ENCODE results near the gene HOXB5.

HOXB5 gene

DNA sequence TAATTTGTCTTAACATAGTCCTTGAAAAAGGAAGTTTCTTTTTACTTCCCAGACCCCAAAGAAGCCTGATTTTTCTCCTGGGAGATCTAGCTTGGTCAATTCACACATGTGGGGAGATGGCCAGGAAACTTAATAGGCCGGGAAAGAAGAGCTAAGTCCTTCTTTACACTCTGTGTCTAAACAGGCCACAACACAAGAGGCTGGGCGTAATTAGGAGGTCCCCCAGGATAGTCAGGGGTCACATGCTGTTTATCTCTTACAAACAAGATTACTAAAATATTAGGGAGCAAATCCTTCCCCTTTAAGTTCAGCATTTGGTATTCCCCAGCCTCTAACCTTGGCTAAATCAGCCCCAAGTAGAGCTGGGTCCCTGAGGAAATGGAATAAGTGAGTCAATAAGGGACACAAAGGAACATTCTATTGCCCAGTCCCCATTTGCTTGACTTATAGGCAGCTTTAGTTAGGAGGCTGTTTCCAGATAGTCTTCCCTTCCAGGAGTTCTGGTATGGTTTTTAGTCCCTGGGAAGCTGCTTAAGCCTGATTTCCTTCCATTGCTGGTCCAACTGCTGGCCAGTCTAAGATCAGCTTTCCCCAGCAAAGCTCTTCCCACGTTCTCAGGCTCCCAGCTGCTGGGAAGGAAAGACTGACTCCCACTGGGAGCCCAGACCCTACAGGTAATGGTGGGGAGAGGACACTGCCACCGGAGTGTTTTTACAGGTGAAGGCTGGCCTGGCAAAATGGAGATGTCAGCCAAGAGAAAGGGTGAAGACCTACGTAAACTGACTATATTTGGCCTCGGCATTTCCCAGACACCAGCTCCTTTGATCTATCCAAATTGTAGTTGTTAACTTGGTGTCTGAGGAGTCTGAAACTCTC, 46.6 kb upstream of the HOXB5 start:
- CTCF ChIA-PET, result interaction anchor here (0.6 to 1.3 kb wide), 3 partner anchors 195 to 614 kb away, joined by 3 to 11 read pairs (median 6); no protein-coding TSS in a partner anchor
- no peak overlapping the region for H3K27ac ChIP-seq
- TF ChIP-seq, protein P1, sequence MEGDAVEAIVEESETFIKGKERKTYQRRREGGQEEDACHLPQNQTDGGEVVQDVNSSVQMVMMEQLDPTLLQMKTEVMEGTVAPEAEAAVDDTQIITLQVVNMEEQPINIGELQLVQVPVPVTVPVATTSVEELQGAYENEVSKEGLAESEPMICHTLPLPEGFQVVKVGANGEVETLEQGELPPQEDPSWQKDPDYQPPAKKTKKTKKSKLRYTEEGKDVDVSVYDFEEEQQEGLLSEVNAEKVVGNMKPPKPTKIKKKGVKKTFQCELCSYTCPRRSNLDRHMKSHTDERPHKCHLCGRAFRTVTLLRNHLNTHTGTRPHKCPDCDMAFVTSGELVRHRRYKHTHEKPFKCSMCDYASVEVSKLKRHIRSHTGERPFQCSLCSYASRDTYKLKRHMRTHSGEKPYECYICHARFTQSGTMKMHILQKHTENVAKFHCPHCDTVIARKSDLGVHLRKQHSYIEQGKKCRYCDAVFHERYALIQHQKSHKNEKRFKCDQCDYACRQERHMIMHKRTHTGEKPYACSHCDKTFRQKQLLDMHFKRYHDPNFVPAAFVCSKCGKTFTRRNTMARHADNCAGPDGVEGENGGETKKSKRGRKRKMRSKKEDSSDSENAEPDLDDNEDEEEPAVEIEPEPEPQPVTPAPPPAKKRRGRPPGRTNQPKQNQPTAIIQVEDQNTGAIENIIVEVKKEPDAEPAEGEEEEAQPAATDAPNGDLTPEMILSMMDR (conservative IDR thresholded peaks at IDR 0.05; ENCODE audit: low read depth), result no peak
- POLR2A ChIA-PET (ENCODE audit: low non-redundant PET), result no interaction called here
- no peak for DNase-seq (ENCODE audit: low spot score)

DNA sequence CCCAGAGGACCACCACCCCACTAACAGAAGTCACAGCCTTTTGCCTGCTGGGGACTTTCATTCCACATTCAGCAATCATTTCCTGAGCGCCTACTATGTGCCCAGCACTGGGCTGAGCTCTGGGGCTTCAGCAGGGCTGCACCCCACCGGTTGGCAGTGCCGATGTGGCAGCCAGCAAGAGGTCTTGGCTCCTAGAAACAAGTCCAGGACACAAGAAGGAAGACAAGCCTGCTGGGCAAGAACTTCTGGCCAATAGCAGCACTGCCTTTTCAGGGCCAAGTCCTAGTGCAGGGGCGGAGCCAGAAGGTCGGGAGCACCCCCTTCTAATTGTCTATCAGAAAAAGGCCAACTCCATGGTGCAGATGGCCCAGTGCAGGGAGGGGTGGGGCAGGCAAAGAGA, 45.6 kb upstream of the HOXB5 start:
- ChIA-PET CTCF (no interaction called here), POLR2A (ENCODE audit: low non-redundant PET) (no interaction called here)
- TF ChIP-seq, protein P1 (conservative IDR thresholded peaks at IDR 0.05; ENCODE audit: low read depth), result no peak
- no peak for DNase-seq (ENCODE audit: low spot score)
- no peak overlapping the region for H3K27ac ChIP-seq

DNA sequence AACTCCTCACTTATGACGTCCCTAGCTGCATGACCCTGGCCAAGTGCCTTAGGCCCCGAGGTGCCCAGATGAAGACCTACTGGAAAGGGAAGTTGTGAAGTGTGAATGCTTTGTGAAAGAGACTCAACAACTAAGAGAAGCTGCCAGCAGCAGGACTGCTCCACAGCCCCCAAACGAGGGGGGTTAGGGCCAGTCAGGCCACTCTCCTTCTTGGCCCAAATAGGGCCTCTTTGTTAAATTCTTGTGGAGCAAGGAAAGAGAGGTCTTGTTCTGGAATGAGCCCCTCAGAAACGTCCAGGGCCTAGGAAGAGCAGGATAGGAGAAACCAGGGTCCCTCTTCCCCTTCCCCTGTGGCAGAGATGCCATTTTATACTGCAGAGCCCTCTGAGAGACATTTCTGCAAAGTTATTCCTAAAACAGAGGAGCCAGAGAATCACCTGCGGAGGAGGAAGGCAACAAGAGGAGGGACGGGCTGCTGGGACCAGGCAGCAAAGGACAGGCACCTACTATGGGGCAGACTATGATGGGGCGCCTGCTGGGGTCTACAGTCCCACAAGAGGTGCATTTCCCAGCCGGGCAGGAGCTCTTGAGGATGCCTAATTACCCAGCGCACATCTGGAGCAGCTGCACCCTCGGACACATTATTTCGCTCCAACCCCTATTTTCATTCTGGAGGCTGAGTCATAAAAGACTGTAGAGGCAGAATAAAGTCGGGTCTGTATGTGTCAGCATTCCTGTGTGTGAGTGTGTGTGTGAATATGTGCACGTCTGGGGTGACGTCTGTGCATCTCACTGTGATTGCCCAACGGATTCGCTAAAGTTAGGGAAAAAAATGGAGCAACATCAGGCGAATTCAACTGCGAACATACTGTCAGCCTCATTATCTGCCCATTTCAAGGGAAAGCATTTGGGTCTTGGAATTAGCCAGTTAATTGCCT, 44.0 kb upstream of the HOXB5 start:
- H3K27ac ChIP-seq, result no peak overlapping the region
- CTCF ChIA-PET, result interaction anchor here (1.2 to 1.6 kb wide), 4 partner anchors 10 to 36 kb away, joined by 3 to 7 read pairs (median 6); partner anchors contain the start of gene HOXB9
- peak; percentile 68 for DNase-seq (ENCODE audit: low spot score)
- TF ChIP-seq, protein P1 (conservative IDR thresholded peaks at IDR 0.05; ENCODE audit: low read depth), result no peak
- POLR2A ChIA-PET (ENCODE audit: low non-redundant PET), result no interaction called here

DNA sequence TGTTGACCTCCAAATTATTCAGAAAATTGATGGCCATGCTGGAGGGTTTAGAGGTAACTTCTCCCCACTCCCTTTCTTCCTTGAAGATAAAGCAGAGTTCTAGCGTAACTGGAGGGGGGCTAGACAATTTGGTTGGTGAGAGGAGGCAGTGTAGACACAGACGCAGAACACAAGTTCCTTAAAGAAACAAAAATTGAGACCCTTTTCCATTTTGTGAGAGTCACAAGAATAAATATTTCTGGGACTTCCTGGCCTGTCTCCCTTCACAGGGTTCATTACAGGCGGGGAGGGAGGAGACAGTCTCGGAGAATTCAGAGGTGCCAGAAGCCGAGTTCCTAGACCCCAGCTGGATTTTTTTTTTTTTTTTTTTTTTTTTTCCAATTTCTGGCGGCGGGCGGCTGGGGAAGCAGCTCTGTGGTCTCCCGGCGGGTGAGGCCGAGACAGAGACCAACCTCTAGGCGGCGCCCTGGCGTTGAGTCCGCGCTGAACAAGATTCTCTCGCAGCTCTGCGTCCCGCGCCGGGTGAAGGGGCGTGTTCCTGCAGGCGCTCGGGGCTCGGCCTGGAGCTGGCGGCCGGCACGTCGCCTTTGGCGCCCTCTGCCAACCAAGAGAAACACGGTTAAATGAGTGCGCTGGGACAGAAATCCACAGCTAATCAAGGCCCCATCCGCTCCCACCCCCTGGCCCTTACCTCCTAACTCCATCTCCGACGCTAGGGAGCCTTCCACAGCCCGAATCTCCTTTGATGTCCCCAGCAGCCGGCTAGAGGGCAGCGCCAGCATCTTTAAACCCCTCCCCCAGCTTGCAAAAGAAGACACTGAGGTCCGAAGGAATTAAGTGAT, 42.8 kb upstream of the HOXB5 start:
- ChIA-PET POLR2A (ENCODE audit: low non-redundant PET) (no interaction called here), CTCF (interaction anchor here (0.6 to 1.6 kb wide), 13 partner anchors 11 to 503 kb away, joined by 3 to 9 read pairs (median 4); partner anchors contain the start of gene HOXB9)
- no peak overlapping the region for H3K27ac ChIP-seq
- no peak for DNase-seq (ENCODE audit: low spot score)
- TF ChIP-seq, protein P1 (conservative IDR thresholded peaks at IDR 0.05; ENCODE audit: low read depth), result peak; percentile 78

DNA sequence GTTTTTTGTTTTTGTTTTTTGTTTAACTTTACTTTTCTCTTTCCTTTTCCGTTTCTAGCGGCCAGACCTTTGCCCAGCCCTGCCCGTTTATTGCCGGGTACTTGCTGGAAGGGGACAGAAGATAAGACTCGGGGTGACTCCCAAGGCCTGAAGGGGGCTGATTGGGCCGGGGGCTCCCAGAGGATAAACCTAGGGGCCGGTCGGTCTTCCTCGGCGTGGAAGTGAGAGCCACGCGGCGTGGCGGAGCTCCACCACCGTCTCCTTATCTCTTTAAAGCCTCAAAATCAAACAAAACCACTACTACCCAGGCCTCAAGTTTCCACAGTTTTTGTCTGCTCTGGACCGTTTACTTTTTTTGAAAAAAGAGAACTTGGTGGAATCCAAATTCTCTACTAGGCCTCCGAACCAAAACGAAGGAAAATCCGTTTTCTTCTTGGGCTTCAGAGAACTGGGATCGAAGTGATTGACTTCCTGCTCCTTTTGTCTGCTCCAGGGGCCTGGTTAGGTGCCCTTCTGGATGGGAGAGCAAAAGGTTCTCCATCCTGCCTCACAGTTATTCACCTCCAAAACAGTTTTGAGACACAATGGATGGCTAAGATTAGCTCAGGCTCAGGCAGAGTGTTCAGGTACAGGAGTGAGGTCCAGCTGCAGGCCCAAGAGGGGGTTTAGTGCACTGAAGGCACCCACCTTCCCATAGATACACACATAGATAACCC, 41.1 kb upstream of the HOXB5 start:
- DNase-seq (ENCODE audit: low spot score), result no peak
- H3K27ac ChIP-seq, result no peak overlapping the region
- TF ChIP-seq, protein P1 (conservative IDR thresholded peaks at IDR 0.05; ENCODE audit: low read depth), result no peak
- ChIA-PET POLR2A (ENCODE audit: low non-redundant PET) (no interaction called here), CTCF (interaction anchor here (0.6 to 1.6 kb wide), 2 partner anchors 16 to 32 kb away, joined by 3 to 5 read pairs; no protein-coding TSS in a partner anchor)

All from RWPE1 (cell line).